ENCODE data around the gene RELN.
A peak's percentile ranks its signal among the peaks of the same experiment; 100 is the strongest.
"Not testable (repeated sequence)": the region's sequence is repeated elsewhere in the genome, so short reads cannot be mapped to it uniquely, and the experiment has no call there.

Gene RELN

DNA sequence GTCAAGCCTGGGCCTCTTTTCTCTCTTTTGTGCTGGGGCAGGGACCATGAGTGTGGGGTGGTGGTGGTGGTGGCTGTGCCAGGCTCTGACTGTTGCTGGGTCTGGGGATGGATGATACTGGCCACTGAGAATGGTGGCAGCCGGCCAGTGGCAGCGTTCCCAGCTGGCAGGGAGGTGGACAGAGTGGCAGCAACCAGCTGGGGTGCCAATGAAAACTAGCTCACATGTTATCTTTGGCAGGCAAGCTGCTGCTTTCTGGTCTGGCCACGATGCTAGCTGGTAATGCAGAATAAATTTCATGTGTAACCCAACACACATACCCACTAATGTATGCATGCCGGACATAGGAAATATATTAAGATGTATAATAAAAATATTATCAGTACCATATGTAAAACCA lies 448.4 kb downstream of the RELN start:
- no peak for DNase-seq

DNA sequence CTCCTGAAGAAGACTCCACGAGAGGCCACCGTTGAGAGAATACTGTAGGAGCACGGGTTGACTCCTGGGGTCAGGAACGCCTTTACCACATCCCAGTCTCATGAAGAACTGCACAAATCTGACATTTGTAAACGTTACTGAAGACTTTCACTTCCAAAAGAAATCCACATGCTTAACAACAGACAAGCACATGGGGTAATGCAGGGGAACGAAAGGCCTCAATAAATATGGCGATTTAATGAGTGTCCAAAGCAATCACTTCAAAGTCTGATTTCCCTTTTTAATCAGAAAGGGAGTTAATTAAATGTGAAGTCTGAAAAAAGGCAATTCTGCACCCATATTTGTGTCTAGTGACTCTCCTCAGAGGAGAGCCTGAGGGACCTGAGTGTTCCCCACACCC lies 449.1 kb downstream of the RELN start:
- no peak for DNase-seq

DNA sequence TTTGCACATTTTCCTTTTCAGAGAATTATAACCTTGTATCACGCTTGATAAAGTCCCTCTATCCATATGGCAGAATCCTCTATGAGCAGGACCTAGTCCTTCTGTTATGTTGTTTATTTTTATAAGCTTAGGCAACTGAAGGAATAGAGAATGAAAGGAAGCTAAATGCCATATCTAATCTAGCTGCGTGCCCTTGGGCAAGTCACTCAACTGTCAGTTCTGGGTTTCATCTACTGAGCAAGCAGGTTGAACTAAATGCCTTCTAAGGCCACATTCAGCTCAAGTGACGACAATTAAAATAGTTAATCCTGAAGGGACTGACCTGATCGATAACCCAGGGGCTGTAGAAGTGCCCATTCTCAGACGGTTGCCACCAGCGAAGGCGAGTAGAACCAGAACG lies 449.6 kb downstream of the RELN start:
- no peak for DNase-seq

DNA sequence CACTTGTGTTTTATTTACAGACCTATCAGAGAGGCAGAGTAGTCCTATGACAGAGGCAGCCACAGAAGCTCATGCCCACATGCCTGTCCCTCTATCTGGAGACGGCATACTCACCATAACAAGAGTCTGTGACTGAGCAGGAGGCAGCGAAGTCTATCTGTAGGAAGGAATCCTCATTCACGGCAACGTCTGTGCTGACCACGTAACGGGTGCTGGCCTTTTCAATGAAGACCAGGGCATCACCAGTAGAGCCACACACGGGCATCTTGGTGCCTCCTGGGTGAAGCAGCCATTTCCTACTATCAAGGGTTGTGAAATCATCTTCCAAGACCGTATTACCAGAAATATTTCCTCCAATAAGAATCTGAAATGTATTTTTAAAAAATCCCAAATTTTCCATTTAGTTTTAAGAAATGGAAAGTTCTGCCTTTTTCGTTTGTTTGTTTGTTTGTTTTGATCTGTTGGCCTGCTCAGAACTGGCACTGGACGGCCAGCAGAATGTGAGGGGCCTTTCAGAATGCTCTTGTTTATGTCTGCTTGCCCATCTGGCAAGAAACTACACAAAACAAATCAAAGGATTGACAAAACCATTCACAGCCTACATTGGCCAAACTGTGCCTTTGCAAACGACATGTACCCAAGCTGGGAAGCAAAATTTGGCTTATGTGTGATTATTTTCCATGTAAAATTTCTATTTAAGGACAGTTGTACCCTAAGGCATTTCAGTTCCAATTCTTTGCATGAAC lies 450.3 kb downstream of the RELN start:
- DNase-seq, result no peak

DNA sequence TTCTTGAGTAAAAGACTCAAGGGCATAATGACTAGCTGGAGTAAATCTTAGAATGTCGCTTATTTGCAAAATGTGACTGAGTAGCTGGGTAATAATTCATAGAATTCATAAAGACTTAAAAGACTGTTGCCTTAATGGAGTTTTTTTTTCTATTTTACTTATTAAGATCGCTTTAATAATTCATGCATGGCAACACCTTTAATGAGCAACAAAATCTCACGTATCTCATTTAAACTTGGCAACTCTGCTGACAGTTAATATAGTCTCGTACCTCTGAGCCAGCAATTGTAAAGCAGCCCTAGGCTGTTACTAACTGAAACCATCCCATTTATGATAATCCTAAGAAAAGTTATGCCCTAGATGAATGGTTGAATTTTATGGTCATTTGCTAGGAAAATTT lies 455.7 kb downstream of the RELN start:
- DNase-seq, result no peak

DNA sequence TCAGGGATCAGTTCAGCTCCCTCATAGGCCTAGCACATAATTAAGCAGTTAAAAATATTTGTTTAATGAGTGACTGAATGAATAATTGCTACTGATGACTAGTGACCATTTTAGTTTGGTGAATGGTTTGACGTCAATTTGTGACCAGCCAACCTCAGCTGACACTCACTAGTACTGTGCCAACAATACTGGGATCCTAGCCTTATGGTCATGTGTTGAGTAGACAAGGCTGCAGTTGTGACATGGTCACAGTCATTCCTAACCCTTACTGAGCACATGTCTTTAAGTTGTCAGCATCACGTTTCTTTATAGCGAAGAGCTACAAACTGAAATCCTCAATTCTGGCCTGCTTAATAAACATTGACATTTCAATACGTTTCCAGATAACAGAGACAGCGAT lies 456.5 kb downstream of the RELN start:
- no peak for DNase-seq

DNA sequence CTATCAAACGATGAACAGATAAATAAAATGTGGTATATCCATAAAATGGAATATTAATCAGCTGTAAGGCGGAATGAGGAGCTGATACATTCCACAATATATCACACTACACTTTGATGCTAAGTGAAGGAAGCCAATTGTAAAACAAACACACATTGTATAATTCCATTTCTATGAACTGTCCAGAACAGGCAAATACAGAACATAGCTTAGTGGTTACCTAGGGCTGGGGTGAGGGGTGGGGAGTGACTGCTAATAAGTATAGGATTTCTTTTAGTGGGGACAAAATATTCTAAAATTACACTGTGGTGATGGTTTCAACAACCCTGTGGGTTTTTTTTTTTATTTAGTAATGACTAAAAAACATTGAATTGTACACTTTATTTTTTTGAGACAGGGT lies 461.3 kb downstream of the RELN start:
- no peak for DNase-seq

DNA sequence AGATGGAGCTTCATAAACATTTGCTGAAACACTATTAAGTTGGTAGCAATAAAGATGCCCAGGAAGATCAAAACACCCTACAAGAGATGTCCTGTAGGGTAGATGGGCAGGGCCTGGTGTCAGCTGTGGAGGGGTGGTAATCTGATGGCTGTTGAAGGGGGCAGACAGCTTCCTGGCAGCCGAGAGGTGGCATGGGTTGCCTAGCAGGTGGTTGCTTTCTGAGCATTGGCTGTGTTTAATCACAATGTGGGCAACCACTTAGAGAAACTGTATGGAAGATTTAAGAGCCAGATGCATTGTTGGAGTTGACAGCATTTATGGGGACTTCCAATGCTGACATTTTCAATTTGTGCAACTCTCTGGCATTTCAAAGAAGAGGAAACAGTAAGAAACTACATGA lies 463.5 kb downstream of the RELN start:
- DNase-seq, result no peak

DNA sequence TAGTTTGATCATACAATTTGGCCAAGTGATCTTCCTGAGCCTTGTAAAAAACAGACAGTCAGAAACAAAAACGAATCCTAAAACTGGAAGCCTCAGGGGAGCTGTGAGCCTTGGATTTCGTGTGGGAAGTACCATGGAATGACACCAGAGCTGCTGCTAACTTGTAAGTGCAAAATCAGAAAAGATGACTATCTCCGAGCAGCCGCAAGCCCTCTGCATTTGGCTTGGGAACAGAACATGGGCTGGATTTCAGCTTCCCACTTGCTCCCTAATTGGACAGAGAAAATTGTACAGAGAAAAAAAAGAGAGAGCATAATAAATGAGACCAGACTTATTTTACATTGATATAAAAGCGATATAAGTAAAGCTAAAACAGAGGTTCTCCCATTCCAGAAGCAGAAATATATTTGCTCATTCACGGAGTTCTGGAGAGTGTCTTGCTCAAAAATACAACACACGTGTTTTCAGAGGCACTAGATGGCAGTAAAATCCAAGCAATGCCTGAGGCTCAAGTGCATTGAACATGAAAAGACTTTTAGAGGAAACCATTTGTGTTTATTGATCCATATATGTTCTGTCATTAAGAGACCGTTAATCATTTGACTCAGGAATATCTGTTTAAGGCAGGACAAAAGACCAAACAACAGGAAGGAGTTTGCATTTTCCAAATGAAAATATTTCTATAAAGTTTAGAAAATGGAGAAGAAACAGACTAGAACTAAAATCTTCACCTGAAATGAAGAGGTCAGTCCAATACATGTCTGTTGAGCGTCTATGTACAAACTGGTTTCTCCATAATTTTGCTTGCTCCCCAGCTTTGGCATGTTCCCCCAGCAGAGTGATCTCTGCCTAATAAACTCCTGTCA lies 465.2 kb downstream of the RELN start:
- DNase-seq, result peak; percentile 25

DNA sequence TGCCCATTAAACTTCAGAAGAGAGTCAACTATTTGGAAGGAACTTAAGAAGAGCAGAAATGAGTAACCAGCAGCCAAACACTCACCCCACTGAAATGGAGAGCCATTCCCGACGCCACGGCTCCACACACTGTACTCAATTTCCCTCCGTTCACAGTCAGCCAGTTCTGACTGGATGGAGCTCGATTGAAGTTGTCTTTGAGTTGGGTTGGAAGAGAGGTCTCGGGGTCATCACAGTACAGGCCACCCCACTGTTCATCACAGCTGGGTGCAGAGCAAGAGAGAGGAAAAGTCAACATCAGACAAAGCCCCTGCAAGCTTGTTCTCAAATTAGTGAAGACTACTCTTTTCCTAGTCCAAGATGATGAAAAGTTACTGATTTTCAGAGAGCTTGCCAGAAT lies 467.5 kb downstream of the RELN start:
- DNase-seq, result no peak

DNA sequence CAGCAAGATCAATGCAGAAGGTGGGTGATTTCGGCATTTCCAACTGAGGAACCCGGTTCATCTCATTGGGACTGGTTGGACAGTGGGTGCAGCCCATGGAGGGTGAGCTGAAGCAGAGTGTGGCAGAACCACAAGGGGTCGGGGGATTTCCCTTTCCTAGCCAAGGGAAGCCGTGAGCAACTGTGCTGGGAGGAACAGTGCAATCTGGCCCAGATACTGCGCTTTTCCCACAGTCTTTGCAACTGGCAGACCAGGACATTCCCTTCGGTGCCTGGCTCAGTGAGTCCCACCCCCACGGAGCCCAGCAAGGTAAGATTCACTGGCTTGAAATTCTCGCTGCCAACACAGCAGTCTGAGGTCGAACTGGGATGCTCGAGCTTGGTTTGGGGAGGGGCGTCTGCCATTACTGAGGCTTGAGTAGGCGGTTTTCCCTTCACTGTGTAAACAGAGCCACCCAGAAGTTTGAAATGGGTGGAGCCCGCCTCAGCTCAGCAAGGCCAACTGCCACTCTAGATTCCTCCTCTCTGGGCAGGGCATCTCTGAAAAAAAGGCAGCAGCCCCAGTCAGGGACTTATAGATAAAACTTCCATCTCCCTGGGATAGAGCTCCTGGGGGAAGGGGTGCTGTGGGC lies 484.8 kb downstream of the RELN start:
- DNase-seq, result no peak

DNA sequence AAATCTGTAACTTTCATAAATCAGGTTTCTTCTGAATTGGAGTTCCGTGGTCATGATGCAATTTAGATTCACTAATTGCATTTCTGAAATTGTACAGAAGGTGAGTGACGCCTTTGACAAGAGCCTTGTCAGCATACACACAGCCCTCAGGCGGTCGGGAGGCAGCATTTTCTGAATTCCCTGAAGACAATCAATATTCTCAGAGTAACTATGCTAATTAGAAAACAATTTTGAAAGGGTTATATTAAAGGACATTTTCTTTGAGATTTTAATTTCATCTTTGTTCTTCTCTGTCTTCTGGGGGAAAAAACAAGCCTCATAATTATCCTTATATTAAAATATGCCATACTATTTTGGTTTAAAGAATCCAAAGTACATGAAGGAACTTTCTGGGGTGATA lies 488.3 kb downstream of the RELN start:
- DNase-seq, result no peak

DNA sequence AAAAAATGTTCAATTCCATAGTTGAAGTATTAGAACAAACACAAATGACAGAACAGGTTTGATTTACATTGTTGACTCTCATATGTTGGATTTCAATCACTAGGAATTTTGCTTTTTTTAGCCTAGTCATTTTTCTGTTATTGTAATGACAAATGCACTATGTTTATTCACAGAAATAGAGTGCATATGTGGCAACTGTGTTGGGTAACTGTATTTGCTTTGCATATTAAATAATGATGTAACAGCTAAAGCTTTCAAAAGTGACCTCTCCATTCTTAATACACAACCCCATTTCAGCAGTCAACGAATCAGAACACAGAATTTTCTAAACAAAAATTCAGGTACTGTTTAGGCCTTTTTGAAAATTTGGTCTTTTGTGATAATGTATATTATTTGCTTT lies 489.5 kb downstream of the RELN start:
- DNase-seq, result no peak

DNA sequence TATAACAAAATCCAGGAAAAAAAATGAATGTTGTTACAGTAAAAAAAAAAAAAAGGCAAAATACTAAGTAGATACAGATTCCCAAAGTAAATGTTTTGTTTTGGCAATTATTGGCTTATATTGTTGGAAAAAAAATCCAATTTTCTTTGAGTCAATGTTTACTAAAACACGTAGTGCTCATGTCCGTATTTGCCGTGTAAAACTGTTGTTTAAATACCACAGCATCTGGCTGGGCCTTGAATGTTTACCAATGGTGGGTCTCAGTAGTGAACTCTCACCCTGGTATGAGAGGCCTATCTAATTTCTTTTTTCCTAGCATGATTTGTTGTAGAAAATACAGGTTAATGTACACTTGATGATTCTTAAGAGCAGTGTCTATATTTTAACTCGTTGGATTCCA lies 502.0 kb downstream of the RELN start:
- DNase-seq, result no peak

DNA sequence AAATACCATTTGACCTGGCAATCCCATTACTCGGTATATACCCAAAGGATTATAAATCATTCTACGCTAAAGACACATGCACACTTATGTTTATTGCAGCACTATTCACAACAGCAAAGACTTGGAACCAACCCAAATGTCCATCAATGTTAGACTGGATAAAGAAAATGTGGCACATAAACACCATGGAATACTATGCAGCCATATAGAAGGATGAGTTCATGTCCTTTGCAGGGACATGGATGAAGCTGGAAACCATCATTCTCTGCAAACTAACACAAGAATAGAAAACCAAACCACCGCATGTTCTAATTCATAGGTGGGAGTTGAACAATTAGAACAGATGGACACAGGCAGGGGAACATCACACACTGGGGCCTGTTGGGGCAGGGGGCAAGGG lies 502.6 kb downstream of the RELN start:
- not testable (repeated sequence) for DNase-seq

DNA sequence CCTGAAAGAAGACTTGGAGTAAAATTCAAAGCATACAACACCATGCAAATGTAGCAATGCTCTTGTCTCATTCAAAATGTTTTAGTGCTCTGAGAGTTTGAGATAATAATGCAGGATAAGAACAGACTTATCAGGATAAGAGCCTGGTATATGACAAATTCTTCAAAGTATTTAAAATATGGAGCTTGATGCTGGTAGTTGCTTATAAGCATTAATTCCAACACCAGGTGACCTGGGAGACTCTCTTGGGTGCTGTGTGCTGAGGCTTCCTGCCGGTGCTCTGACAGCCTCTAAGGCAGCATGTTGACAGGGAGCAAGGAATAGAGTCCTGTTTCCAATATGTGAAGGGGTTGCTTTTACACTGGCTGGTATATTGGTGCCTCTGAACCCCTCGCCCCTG lies 508.7 kb downstream of the RELN start:
- no peak for DNase-seq

DNA sequence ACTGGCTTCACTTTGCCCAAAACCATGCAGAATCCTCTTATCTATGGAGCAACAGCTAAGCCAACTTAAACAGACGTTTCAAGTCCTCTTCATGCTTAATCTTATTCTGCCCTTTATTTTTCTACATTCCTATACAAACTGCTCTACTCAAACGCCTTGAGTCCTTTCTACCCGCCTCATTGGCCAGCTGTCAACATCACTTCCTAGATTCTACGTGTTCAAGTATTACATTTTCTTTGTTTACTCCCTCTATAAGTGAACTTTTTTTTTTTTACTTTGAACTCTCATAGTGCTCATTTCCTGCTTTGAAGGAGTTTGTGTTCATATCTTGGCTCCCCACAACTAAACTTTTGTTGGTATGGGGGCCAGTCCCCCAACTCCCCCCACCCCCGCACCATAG lies 514.5 kb downstream of the RELN start:
- no peak for DNase-seq

DNA sequence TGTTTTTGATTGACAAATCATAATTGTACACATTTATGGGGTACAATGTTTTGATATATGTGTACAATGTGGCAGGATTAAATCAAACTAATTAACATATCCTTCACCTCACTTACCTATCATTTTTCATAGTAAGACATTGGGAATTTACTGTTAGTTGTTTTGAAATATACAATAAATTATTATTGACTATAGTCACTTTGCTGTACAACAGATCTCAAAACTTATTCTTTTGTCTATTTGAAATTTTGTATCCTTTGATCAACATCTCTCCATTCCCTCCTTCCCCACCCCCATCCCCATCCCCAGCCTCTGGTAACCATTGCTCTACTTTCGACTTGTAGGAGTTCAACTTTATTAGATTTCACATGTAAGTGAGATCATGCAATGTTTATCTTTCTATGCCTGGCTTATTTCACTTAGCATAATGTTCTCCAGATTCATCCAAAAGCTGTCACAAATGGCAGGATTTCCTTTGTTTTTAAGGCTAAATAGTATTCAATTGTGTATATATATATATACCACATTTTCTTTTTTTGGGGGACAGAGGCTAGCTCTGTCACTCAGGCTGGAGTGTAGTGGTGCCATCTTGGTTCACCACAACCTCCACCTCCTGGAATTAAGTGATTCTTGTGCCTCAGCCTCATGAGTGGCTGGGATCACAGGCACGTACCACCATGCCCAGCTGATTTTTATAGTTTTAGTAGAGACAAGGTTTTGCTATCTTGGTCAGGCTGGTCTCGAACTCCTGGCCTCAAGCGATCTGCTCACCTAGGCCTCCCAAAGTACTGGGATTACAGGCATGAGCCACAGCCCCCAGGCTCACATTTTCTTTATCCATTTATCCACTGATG lies 520.1 kb downstream of the RELN start:
- no peak for DNase-seq

DNA sequence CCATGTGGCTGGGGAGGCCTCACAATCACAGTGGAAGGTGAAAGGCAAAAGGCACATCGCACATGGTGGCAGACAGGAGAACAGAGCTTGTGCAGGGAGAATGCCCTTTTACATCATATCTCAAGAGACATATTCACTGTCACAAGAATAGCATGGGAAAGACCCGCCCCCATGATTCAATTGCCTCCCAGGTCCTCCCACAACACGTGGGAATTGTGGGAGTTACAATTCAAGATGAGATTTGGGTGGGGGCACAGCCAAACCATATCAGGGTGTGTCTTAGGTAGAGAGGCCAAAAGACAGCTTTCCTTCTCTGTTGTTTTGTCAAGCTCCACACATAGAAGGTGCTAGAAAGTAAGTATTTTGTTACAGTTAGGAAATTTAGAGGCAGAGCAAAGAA lies 522.6 kb downstream of the RELN start:
- no peak for DNase-seq

DNA sequence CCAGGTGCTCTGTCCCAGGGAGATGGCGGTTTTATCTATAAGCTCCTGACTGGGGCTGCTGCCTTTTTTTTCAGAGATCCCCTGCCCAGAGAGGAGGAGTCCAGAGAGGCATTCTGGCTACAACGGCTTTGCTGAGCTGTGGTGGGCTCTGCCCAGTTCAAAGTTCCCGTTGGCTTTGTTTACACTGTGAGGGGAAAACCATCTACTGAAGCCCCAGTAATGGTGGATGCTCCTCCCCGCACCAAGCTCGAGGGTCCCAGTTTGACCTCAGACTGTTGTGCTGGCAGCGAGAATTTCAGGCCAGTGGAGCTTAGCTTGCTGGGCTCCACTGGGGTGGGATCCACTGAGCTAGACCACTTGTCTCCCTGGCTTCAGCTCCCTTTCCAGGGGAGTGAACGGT lies 527.1 kb downstream of the RELN start:
- DNase-seq, result no peak

DNA sequence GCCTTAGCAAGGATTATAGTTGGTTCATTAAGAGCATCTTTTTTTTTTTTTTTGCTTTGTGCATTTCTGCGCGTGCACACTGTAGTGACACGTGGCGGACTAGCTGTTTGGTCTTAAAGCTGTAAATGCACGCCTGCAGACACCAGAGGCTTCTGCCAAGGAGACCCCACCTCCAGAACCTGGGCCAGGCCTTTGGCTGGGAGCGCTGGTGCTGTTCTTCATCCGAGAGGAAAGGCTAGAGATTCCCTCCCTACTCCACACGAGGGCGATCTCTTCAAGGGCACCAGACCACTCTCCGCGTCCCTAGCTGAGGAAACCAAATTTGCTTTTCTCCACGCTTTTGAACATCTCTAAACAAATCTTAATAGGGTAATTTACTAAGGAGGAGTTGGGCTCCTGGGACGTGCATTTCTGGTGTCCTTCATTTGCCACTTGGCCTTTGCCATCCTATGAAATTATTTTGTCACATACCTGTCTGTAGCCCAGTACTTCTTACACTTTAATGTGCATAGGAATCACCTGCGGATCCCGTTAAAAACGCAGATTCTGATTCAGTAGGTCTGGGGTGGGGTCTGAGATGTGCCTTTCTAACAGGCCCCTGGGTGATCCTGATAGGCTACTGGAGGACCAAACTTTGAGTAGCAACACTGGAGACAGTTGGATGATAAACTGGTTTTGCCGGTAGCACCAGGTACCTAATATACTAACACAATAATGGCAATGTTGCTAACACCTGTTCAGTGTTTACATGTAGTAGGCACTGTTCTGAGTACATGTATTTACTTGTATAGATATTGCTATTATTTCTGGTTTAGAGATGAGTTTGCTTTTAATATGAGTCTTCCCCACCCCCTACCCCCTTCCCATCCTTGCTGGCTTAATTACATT lies 542.1 kb downstream of the RELN start:
- DNase-seq, result peak; percentile 58

DNA sequence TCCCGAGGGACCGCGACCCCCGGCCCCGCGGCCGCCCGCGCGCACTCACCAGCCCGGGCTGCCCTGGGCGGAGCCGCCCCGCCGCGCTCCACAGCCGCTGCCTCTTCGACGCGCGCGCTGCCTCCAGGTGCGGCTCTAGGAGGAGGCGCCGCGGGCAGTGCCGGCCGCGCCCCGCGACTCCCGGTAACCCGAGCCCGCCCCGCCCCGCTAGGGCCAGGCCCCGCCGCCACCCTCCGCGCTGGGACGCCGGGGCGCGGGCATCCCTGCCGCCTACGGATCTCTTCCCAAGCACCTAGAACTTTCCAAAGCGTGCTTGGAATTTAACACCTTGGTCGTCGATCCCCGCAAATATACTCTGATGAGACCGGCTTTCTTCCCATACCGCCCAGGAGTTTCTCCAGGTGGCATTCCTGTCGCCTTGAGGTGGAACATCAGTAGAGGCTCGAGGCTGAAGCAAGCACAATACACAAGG lies 543.4 kb downstream of the RELN start, which contains the start of gene SLC26A5:
Gene SLC26A5 (minus strand): TSS at position 159 of the 472 bp plus-strand sequence. CDS start 24,693 bp downstream, outside the sequence.
- peak; percentile 66 for DNase-seq
